Gastroesophageal sphincter (tissue), 3 donors: ENCODE data around the gene KRTAP9-2.

Experiments
- CTCF ChIP-seq, 4 experiments: fragments of 200-600 bp in 2 of 4; fragments of 450-650 bp in 2 of 4; sonication (generic) in 1 of 4; IDR thresholded peaks; one replicate each; pipeline ENCODE4 v1.5.1; 2017 to 2019; ENCODE audit warnings: antibody characterized with exemption in 4 of 4, mild to moderate bottlenecking in 2 of 4, moderate library complexity in 2 of 4
- POLR2A ChIP-seq, 2 donors: fragments of 450-650 bp; IDR thresholded peaks; one replicate each; pipeline ENCODE4 v1.6.1; 2017; ENCODE audit warnings: antibody characterized with exemption in 2 of 2, mild to moderate bottlenecking in 2 of 2, moderate library complexity in 1 of 2

GRCh38 chr17:41185001-41185400 is 41.4 kb upstream of the KRTAP9-2 start:
- TF ChIP-seq CTCF (IDR thresholded peaks at IDR 0.05) (no peak), POLR2A (IDR thresholded peaks at IDR 0.05) (no peak)
